ENCODE measurements around the gene ADCK2.

GRCh38 chr7:140650367-140650766, 22.4 kb upstream of the ADCK2 start:
- TF ChIP-seq EZH2 (IDR thresholded peaks at IDR 0.05; ENCODE audit: borderline replicate concordance, low read length) (no peak), CTCF (IDR thresholded peaks at IDR 0.05; ENCODE audit: low read length) (no peak)
